Gastrocnemius medialis (tissue), 4 donors: ENCODE results near the gene MACROD2. TPM values are rescaled to one million over a fixed set of nuclear protein-coding genes. Genes with fewer than 3 reads are reported as not detected.

ENCODE experiments used
- ATAC-seq, 2 donors: fragments of 150-250 bp; one replicate each; pipeline ENCODE4 v1.9.1; 2016
- DNase-seq, 2 donors: peaks; one replicate each; pipeline ENCODE4 v3.0.0-alpha.2; 2019
- H3K27ac ChIP-seq, 4 donors: fragments of 200-600 bp; sonication (generic); 1 replicate in 1 of 4; 2 replicates in 3 of 4; pipeline ENCODE4 v1.5.1; 2016 to 2018; ENCODE audit warnings: mild to moderate bottlenecking in 2 of 4, moderate library complexity in 1 of 4
- H3K27me3 ChIP-seq, 3 donors: fragments of 200-600 bp; sonication (generic) in 2 of 3; 1 replicate in 1 of 3; 2 replicates in 2 of 3; pipeline versions ENCODE4 v1.5.1 to v1.6.0; 2016 to 2019; ENCODE audit warnings: mild to moderate bottlenecking in 1 of 3, moderate library complexity in 1 of 3
- H3K36me3 ChIP-seq, 2 donors: fragments of 200-600 bp; sonication (generic) in 1 of 2; one replicate each; pipeline ENCODE4 v1.5.1; 2017 to 2018
- H3K4me1 ChIP-seq, 2 donors: fragments of 200-600 bp; sonication (generic) in 1 of 2; one replicate each; pipeline ENCODE4 v1.5.1; 2016 to 2017; ENCODE audit warnings: mild to moderate bottlenecking in 2 of 2
- H3K4me3 ChIP-seq, 4 donors: fragments of 200-600 bp; sonication (generic) in 3 of 4; 1 replicate in 1 of 4; 2 replicates in 3 of 4; pipeline ENCODE4 v1.5.1; 2016 to 2019; ENCODE audit warnings: mild to moderate bottlenecking in 2 of 4
- H3K9me3 ChIP-seq, 3 donors: fragments of 200-600 bp; sonication (generic) in 2 of 3; 1 replicate in 1 of 3; 2 replicates in 2 of 3; pipeline ENCODE4 v1.5.1; 2016 to 2019
- CTCF ChIP-seq, 5 experiments: fragments of 450-650 bp in 3 of 5; fragments of 200-600 bp in 2 of 5; sonication (generic) in 2 of 5; IDR thresholded peaks in 4 of 5; conservative IDR thresholded peaks in 1 of 5; 1 replicate in 4 of 5; 2 replicates in 1 of 5; pipeline ENCODE4 v1.5.1; 2016 to 2019; ENCODE audit warnings: antibody characterized with exemption in 5 of 5, mild to moderate bottlenecking in 3 of 5, moderate library complexity in 3 of 5
- POLR2A ChIP-seq, 2 donors: fragments of 450-650 bp; IDR thresholded peaks; one replicate each; pipeline ENCODE4 v1.6.1; 2017; ENCODE audit warnings: antibody characterized with exemption in 2 of 2, mild to moderate bottlenecking in 2 of 2, moderate library complexity in 2 of 2
- in situ Hi-C, 4 donors: fragments of 200-750 bp; cut with MboI; loops; one replicate each; pipeline versions ENCODE4 v1.15.0 to v1.8.0; 2017; ENCODE audit warnings: low sequenced_read_pairs in 4 of 4
- intact Hi-C: fragments of 100-400 bp; cut with DNase I; formaldehyde crosslinking; loops from one replicate; pipeline ENCODE4 v1.15.1; 2023; ENCODE audit warnings: low total_unique reads
- total RNA-seq, 4 donors: library from RNA; depleted of rRNA; stranded (reverse); fragments of >200 nt; gene quantifications; one replicate each; pipeline versions ENCODE4 v1.1.0 to v1.2.3, GENCODE V29; 2016

Gene MACROD2
- total RNA-seq, 4 donors from 2014 or later: 1.8 to 10.2 (median 3.6) TPM

DNA sequence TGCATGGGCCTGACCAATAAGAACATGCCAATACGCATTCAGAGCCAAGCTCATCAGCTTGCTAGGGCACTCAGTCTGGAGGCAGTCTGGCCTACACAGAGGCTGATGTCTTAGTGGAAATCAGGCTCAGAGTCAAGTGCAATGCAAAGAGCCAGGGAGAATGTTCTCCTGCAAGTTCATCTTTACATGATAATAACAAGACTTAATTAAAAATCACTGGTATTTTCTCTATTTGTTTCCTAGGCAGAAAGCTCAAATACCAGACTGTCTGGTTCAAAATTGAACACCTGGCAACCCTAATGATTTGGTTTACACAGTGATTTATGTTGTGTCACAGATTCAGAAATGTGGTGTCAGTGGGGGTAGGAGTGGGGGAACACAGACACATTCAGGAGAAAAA is 1031.4 kb downstream of the MACROD2 start:
- in situ Hi-C loops: no loop called here
- no peak for TF ChIP-seq CTCF (IDR thresholded peaks at IDR 0.05 in 4 of 5, conservative IDR thresholded peaks at IDR 0.05 in 1 of 5)
- DNase-seq: no peak
- Histone ChIP-seq H3K27ac (no peak overlapping the region), H3K4me1 (no peaks in the 10 kb centered on the region), H3K36me3 (no peaks in the 10 kb centered on the region), H3K4me3 (no peak overlapping the region), H3K27me3 (no peaks in the 10 kb centered on the region), H3K9me3 (no peaks in the 10 kb centered on the region)
- intact Hi-C loops: no loop called here
- no peak for ATAC-seq

DNA sequence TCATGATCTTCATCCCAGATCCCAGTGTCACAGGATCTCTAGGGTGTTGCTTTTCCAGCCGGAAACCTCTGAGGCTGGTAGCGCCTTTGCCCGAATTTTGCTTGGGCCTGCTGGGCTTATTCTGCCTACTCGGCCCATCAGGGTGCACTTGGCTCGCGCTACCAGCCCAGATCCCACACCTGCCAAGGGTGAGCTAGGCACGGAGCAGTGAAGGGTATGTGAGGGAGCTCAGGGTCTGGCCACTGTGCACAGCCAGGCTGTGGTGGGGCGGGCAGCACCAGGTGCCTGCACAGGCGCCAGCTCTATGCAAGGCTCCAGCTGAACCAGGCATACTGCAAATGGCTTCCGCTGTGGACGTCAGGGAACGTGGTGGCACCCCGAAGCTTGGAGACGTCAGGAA is 1035.5 kb downstream of the MACROD2 start:
- Histone ChIP-seq H3K4me3 (no peak overlapping the region), H3K9me3 (no peaks in the 10 kb centered on the region), H3K36me3 (no peaks in the 10 kb centered on the region), H3K27ac (no peak overlapping the region), H3K27me3 (no peaks in the 10 kb centered on the region), H3K4me1 (no peaks in the 10 kb centered on the region)
- in situ Hi-C loops (no loop called here), intact Hi-C loops (no loop called here)
- ATAC-seq (no peak), DNase-seq (no peak)
- TF ChIP-seq CTCF (IDR thresholded peaks at IDR 0.05 in 4 of 5, conservative IDR thresholded peaks at IDR 0.05 in 1 of 5) (no peak), POLR2A (IDR thresholded peaks at IDR 0.05) (no peak)

DNA sequence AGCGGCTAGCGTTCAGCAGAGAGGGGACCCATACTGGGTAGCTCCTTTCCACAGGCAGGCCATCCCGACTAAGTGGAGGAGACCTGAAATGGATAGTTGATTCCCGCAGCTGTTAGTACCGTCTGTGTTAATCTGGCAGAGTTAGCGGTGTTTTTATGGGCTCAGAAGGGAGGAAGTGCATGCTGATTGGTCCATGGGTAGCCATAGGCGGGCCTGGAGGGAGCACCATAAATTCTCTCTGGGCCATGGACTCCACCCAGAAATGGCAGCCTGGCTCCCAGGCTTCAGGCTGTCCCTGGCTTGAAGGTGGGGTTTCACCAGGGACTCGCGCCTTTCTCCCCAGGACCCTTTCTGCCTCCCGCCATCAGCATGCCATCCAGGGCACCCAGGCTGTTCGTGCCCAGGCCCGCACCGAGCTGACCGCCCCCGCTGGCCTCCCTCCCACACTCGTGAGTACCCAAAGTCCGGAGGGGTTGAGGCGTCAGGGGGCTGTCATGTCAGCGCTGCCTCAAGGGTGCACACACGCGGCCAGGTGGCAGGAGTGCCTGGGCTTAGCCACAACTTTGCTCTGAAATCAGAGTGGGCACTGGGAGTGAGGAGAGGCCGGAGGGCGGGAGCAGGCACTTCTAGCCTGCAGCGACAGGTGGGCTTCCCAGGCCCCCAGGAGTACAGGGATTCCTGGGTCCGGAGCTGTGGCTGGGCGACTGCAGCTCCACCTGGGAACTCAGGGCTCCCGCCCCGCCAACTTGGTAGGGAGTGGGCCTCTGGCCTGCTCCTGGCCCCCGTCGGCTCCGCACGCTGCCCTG is 1036.4 kb downstream of the MACROD2 start:
- no peaks in the 10 kb centered on the region for H3K27me3 ChIP-seq
- no peak overlapping the region for H3K27ac ChIP-seq
- DNase-seq: no peak
- no peaks in the 10 kb centered on the region for H3K9me3 ChIP-seq
- in situ Hi-C loops (no loop called here), intact Hi-C loops (no loop called here)
- no peak overlapping the region for H3K4me3 ChIP-seq
- TF ChIP-seq POLR2A (IDR thresholded peaks at IDR 0.05) (no peak), CTCF (IDR thresholded peaks at IDR 0.05 in 4 of 5, conservative IDR thresholded peaks at IDR 0.05 in 1 of 5) (no peak)
- H3K36me3 ChIP-seq: no peaks in the 10 kb centered on the region
- ATAC-seq: no peak
- H3K4me1 ChIP-seq: no peaks in the 10 kb centered on the region

- H3K27ac ChIP-seq: no peak overlapping the region
These were observed 1037.0 kb downstream of the MACROD2 start for GRCh38 chr20:15032352-15032622.

More at GRCh38 chr20:15032352-15032622, 1037.0 kb downstream of the MACROD2 start:
- TF ChIP-seq POLR2A (IDR thresholded peaks at IDR 0.05) (no peak), CTCF (IDR thresholded peaks at IDR 0.05 in 4 of 5, conservative IDR thresholded peaks at IDR 0.05 in 1 of 5) (no peak)
- no peaks in the 10 kb centered on the region for H3K9me3 ChIP-seq
- intact Hi-C loops: no loop called here
- ATAC-seq: no peak
- H3K27me3 ChIP-seq: no peaks in the 10 kb centered on the region
- no peaks in the 10 kb centered on the region for H3K4me1 ChIP-seq
- in situ Hi-C loops: no loop called here
- no peak for DNase-seq
- H3K36me3 ChIP-seq: no peaks in the 10 kb centered on the region
- no peak overlapping the region for H3K4me3 ChIP-seq
